GM23338 (cell line): ENCODE data around the gene TFDP1. TPM values are rescaled to one million over a fixed set of nuclear protein-coding genes. Genes with fewer than 3 reads are reported as not detected.

Experiments
- ATAC-seq: fragments of 200-7000 bp; cut with Tn5 transposase; 3 replicates; pipeline ENCODE4 v1.9.1; 2020
- DNase-seq: peaks from one replicate; pipeline ENCODE4 v3.0.0-alpha.2; 2015; ENCODE audit warnings: low spot score
- H2AFZ ChIP-seq: fragments of 200-600 bp; sonication (generic); 2 replicates; pipeline ENCODE4 v1.8.0; 2016; ENCODE audit warnings: antibody characterized with exemption, mild to moderate bottlenecking, moderate library complexity
- H3F3A ChIP-seq: fragments of 200-600 bp; sonication (generic); replicated peaks from 2 replicates; pipeline ENCODE4 v1.8.0; 2017; ENCODE audit warnings: antibody characterized with exemption, mixed run types, low read depth
- H3K27ac ChIP-seq: fragments of 200-600 bp; sonication (generic); 2 replicates; pipeline ENCODE4 v1.6.1; 2016; ENCODE audit warnings: low read depth
- H3K27me3 ChIP-seq: fragments of 200-600 bp; sonication (generic); 2 replicates; pipeline ENCODE4 v1.8.0; 2016; ENCODE audit warnings: mild to moderate bottlenecking, mixed run types, moderate library complexity; ENCODE audit not compliant: insufficient read depth
- H3K36me3 ChIP-seq: fragments of 200-600 bp; sonication (generic); 2 replicates; pipeline ENCODE4 v1.8.0; 2016; ENCODE audit warnings: mild to moderate bottlenecking; ENCODE audit not compliant: insufficient read depth
- H3K4me1 ChIP-seq: fragments of 200-600 bp; sonication (generic); 2 replicates; pipeline ENCODE4 v1.8.0; 2016; ENCODE audit warnings: mild to moderate bottlenecking, moderate library complexity; ENCODE audit not compliant: insufficient read depth
- H3K4me2 ChIP-seq: fragments of 200-600 bp; sonication (generic); 2 replicates; pipeline ENCODE4 v1.7.1; 2017; ENCODE audit warnings: mixed run types
- H3K4me3 ChIP-seq: fragments of 200-600 bp; sonication (generic); 2 replicates; pipeline ENCODE4 v1.6.1; 2016; ENCODE audit warnings: mixed run types
- H3K79me2 ChIP-seq: fragments of 200-600 bp; sonication (generic); replicated peaks from 2 replicates; pipeline ENCODE4 v1.8.0; 2017; ENCODE audit warnings: mild to moderate bottlenecking; ENCODE audit not compliant: insufficient read depth
- H3K9me2 ChIP-seq: fragments of 200-600 bp; sonication (generic); 2 replicates; pipeline ENCODE4 v1.8.0; 2017; ENCODE audit not compliant: insufficient read depth
- H4K20me1 ChIP-seq: fragments of 200-600 bp; sonication (generic); replicated peaks from 2 replicates; pipeline ENCODE4 v1.8.0; 2017; ENCODE audit warnings: mild to moderate bottlenecking; ENCODE audit not compliant: insufficient read depth
- H3K27ac Mint-ChIP-seq: 2 replicates; pipeline ENCODE4 v1.8.0; 2020; ENCODE audit warnings: inconsistent platforms, mild to moderate bottlenecking, moderate library complexity, mixed read lengths
- H3K27me3 Mint-ChIP-seq: 3 replicates; pipeline ENCODE4 v1.8.0; 2022; ENCODE audit warnings: low read depth, mild to moderate bottlenecking, moderate library complexity, mixed read lengths, inconsistent platforms; ENCODE audit not compliant: insufficient read depth, poor library complexity
- H3K36me3 Mint-ChIP-seq: 3 replicates; pipeline ENCODE4 v1.8.0; 2021; ENCODE audit warnings: low read depth, mild to moderate bottlenecking, inconsistent platforms, moderate library complexity, mixed read lengths
- H3K4me1 Mint-ChIP-seq: 3 replicates; pipeline ENCODE4 v1.8.0; 2020; ENCODE audit warnings: mild to moderate bottlenecking, inconsistent platforms, mixed read lengths
- H3K4me3 Mint-ChIP-seq: 3 replicates; pipeline ENCODE4 v1.8.0; 2021; ENCODE audit warnings: moderate library complexity, mild to moderate bottlenecking, inconsistent platforms, mixed read lengths
- H3K9me3 Mint-ChIP-seq: 3 replicates; pipeline ENCODE4 v1.8.0; 2020; ENCODE audit warnings: moderate library complexity, mild to moderate bottlenecking, inconsistent platforms, mixed read lengths
- CREB1 ChIP-seq: fragments of 250-450 bp; sonication (Bioruptor Pico); IDR thresholded peaks from 2 replicates; pipeline ENCODE4 v1.5.0; 2020; ENCODE audit warnings: low read depth, mild to moderate bottlenecking, moderate library complexity
- EZH2 ChIP-seq: fragments of 200-600 bp; sonication (generic); IDR thresholded peaks from one replicate; pipeline ENCODE4 v1.8.0; 2017; ENCODE audit warnings: antibody characterized with exemption, mild to moderate bottlenecking, low read depth; ENCODE audit not compliant: unreplicated experiment
- EZH2phosphoT487 ChIP-seq: fragments of 200-600 bp; sonication (generic); IDR thresholded peaks from one replicate; pipeline ENCODE4 v1.8.1; 2018; ENCODE audit warnings: antibody characterized with exemption; ENCODE audit not compliant: unreplicated experiment
- NANOG ChIP-seq: IDR thresholded peaks from 2 replicates; pipeline ENCODE4 v1.6.1; 2016; ENCODE audit warnings: antibody characterized with exemption, borderline replicate concordance
- POLR2AphosphoS5 ChIP-seq: IDR thresholded peaks from 2 replicates; pipeline ENCODE4 v1.6.1; 2016; ENCODE audit warnings: antibody characterized with exemption, low read depth
- REST ChIP-seq: IDR thresholded peaks from one replicate; pipeline ENCODE4 v1.6.1; 2018; ENCODE audit warnings: antibody characterized with exemption; ENCODE audit not compliant: unreplicated experiment
- STAT1 ChIP-seq: IDR thresholded peaks from one replicate; pipeline ENCODE4 v1.6.1; 2016; ENCODE audit warnings: antibody characterized with exemption; ENCODE audit not compliant: unreplicated experiment
- ZNF114 ChIP-seq: fragments of 250-450 bp; sonication (Bioruptor Pico); IDR thresholded peaks from 2 replicates; pipeline ENCODE4 v1.5.0; 2020; ENCODE audit warnings: mild to moderate bottlenecking, moderate library complexity
- ZNF331 ChIP-seq: fragments of 250-450 bp; sonication (Bioruptor Pico); IDR thresholded peaks from 2 replicates; pipeline ENCODE4 v1.5.0; 2020; ENCODE audit warnings: low read depth, mild to moderate bottlenecking, moderate library complexity
- polyA plus RNA-seq: library from polyadenylated mRNA; unstranded; fragments of >200 nt; fragmentation: Nextera tagmentation; extraction: Ambion mirVana; gene quantifications from 2 replicates; pipeline ENCODE4 v1.2.1, GENCODE V29; 2016
- total RNA-seq: library from RNA; depleted of rRNA; stranded (reverse); fragments of >200 nt; shearing (Covaris generic); gene quantifications from 2 replicates; pipeline ENCODE4 v1.2.3, GENCODE V29; 2014
- TF ChIP-seq, protein P1 (sequence below), 2 experiments: fragments of 200-600 bp in 1 of 2; sonication (generic) in 1 of 2; conservative IDR thresholded peaks; 2 replicates each; pipeline versions ENCODE4 v1.5.1 to v1.6.1; 2016 to 2017; ENCODE audit warnings: antibody characterized with exemption in 2 of 2, low read depth in 2 of 2, mild to moderate bottlenecking in 2 of 2, moderate library complexity in 1 of 2

TFDP1 gene
- total and polyA plus RNA-seq, 2 experiments from 2014 or later = 42.9 to 80.0 TPM

GRCh38 chr13:113544071-113544891, 40.3 kb upstream of the TFDP1 start (continued):
- TF ChIP-seq, protein P1, sequence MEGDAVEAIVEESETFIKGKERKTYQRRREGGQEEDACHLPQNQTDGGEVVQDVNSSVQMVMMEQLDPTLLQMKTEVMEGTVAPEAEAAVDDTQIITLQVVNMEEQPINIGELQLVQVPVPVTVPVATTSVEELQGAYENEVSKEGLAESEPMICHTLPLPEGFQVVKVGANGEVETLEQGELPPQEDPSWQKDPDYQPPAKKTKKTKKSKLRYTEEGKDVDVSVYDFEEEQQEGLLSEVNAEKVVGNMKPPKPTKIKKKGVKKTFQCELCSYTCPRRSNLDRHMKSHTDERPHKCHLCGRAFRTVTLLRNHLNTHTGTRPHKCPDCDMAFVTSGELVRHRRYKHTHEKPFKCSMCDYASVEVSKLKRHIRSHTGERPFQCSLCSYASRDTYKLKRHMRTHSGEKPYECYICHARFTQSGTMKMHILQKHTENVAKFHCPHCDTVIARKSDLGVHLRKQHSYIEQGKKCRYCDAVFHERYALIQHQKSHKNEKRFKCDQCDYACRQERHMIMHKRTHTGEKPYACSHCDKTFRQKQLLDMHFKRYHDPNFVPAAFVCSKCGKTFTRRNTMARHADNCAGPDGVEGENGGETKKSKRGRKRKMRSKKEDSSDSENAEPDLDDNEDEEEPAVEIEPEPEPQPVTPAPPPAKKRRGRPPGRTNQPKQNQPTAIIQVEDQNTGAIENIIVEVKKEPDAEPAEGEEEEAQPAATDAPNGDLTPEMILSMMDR (conservative IDR thresholded peaks at IDR 0.05; ENCODE audit: low read depth in 2 of 2) = no peak
- TF ChIP-seq STAT1 = no peak
- TF ChIP-seq POLR2AphosphoS5 = no peak
- no peak for TF ChIP-seq ZNF331 (CRISPR knock-in tag)
- TF ChIP-seq EZH2phosphoT487 = no peak
- no peak for TF ChIP-seq ZNF114
- no peak for TF ChIP-seq CREB1
- TF ChIP-seq NANOG = no peak
- TF ChIP-seq REST = no peak
- no peak for TF ChIP-seq EZH2

GRCh38 chr13:113544896-113545295, 39.7 kb upstream of the TFDP1 start:
- DNase-seq (no peak), ATAC-seq (no peak)
- peaks cover 3% of the 10 kb centered on the region; the same call in 1 of the 2 replicates for H4K20me1 ChIP-seq
- Mint-ChIP-seq H3K27me3 (peaks cover 21% of the 10 kb centered on the region), H3K36me3 (peaks cover 15% of the 10 kb centered on the region), H3K4me1 (peaks cover 16% of the 10 kb centered on the region), H3K4me3 (no peak overlapping the region), H3K27ac (no peak overlapping the region; the same call in none of the 2 replicates), H3K9me3 (no peaks in the 10 kb centered on the region)
- 0 out of 2 replicates have a peak, but pooled peaks cover 9% of the 10 kb centered on the region for H3F3A ChIP-seq
- no peak overlapping the region for H3K27ac ChIP-seq
- no peaks in the 10 kb centered on the region for H3K27me3 ChIP-seq
- H3K4me2 ChIP-seq = no peak overlapping the region
- peaks cover 15% of the 10 kb centered on the region for H3K79me2 ChIP-seq
- no peak overlapping the region for H2AFZ ChIP-seq
- H3K9me2 ChIP-seq = no peaks in the 10 kb centered on the region
- no peak overlapping the region for H3K4me3 ChIP-seq
- no peaks in the 10 kb centered on the region for H3K36me3 ChIP-seq
- H3K4me1 ChIP-seq = no peaks in the 10 kb centered on the region
- TF ChIP-seq, protein P1 (conservative IDR thresholded peaks at IDR 0.05; ENCODE audit: low read depth in 2 of 2) = no peak
- TF ChIP-seq CREB1 = no peak
